Neutrophil (primary cell): Measurements from ENCODE around the gene APC2.
A peak's percentile ranks its signal among the peaks of the same experiment; 100 is the strongest.

Experiments used
- H3K27ac ChIP-seq: fragments of 200-600 bp; sonication (generic); 2 replicates; pipeline ENCODE4 v1.5.1; 2016; ENCODE audit warnings: mild to moderate bottlenecking, moderate library complexity
- H3K27me3 ChIP-seq: fragments of 200-600 bp; sonication (generic); 2 replicates; pipeline ENCODE4 v1.6.0; 2016; ENCODE audit warnings: mild to moderate bottlenecking
- H3K36me3 ChIP-seq: fragments of 200-600 bp; sonication (generic); 2 replicates; pipeline ENCODE4 v1.5.1; 2017
- H3K4me1 ChIP-seq, 2 experiments: fragments of 200-600 bp in 1 of 2; sonication (generic) in 1 of 2; 1 replicate in 1 of 2; 2 replicates in 1 of 2; pipeline versions ENCODE4 v1.5.1 to v1.6.1; 2013 to 2016; ENCODE audit warnings: low read depth in 1 of 2, low read length in 1 of 2, mild to moderate bottlenecking in 1 of 2, moderate library complexity in 1 of 2; ENCODE audit not compliant: control insufficient read depth in 1 of 2, insufficient read depth in 1 of 2
- H3K4me3 ChIP-seq, 2 experiments: fragments of 200-600 bp in 1 of 2; sonication (generic) in 1 of 2; 1 replicate in 1 of 2; 2 replicates in 1 of 2; pipeline ENCODE4 v1.5.1; 2013 to 2016; ENCODE audit warnings: low read depth in 1 of 2, low read length in 1 of 2, mild to moderate bottlenecking in 1 of 2, moderate library complexity in 1 of 2
- H3K9me3 ChIP-seq: fragments of 200-600 bp; sonication (generic); 2 replicates; pipeline ENCODE4 v1.5.1; 2016
- TF ChIP-seq, protein P1 (sequence below): fragments of 200-600 bp; sonication (generic); IDR thresholded peaks from 2 replicates; pipeline ENCODE4 v1.5.1; 2016; ENCODE audit warnings: antibody characterized with exemption

The APC2 gene

GRCh38 chr19:1440418-1440801 lies 9.5 kb upstream of the APC2 start:
- TF ChIP-seq, protein P1, sequence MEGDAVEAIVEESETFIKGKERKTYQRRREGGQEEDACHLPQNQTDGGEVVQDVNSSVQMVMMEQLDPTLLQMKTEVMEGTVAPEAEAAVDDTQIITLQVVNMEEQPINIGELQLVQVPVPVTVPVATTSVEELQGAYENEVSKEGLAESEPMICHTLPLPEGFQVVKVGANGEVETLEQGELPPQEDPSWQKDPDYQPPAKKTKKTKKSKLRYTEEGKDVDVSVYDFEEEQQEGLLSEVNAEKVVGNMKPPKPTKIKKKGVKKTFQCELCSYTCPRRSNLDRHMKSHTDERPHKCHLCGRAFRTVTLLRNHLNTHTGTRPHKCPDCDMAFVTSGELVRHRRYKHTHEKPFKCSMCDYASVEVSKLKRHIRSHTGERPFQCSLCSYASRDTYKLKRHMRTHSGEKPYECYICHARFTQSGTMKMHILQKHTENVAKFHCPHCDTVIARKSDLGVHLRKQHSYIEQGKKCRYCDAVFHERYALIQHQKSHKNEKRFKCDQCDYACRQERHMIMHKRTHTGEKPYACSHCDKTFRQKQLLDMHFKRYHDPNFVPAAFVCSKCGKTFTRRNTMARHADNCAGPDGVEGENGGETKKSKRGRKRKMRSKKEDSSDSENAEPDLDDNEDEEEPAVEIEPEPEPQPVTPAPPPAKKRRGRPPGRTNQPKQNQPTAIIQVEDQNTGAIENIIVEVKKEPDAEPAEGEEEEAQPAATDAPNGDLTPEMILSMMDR = no peak
- H3K9me3 ChIP-seq = no peaks in the 10 kb centered on the region
- no peak overlapping the region for H3K27ac ChIP-seq
- H3K4me3 ChIP-seq = no peak overlapping the region
- peaks cover 30% of the 10 kb centered on the region for H3K36me3 ChIP-seq
- peaks cover 19 to 30% of the 10 kb centered on the region in 2 experiments for H3K4me1 ChIP-seq
- peaks cover 17% of the 10 kb centered on the region for H3K27me3 ChIP-seq

DNA sequence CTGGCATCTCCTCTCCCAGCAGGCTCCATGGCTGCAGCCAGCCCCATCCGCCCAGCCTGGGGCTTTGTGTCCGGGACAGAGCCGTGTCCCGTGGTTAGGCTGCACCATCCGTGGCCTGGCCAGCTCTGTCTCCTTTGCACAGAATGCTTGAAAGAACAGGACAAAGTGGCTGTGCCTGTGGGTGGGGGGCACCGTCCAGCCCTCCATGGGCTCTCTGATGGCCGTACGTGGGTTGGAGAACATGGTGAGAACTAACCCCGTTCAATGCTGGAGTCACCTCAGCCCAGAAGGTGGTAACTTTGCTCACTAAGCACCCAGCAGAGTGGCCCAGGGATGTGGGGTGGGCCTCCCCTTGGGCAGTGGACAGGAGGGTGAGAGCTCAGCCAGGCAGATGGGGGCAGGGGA lies 8.9 kb upstream of the APC2 start:
- Histone ChIP-seq H3K9me3 (no peaks in the 10 kb centered on the region), H3K27me3 (peaks cover 23% of the 10 kb centered on the region), H3K27ac (no peak overlapping the region), H3K4me1 (peaks cover 22 to 37% of the 10 kb centered on the region in 2 experiments), H3K4me3 (no peak overlapping the region), H3K36me3 (peaks cover 29% of the 10 kb centered on the region)
- TF ChIP-seq, protein P1 = no peak

DNA sequence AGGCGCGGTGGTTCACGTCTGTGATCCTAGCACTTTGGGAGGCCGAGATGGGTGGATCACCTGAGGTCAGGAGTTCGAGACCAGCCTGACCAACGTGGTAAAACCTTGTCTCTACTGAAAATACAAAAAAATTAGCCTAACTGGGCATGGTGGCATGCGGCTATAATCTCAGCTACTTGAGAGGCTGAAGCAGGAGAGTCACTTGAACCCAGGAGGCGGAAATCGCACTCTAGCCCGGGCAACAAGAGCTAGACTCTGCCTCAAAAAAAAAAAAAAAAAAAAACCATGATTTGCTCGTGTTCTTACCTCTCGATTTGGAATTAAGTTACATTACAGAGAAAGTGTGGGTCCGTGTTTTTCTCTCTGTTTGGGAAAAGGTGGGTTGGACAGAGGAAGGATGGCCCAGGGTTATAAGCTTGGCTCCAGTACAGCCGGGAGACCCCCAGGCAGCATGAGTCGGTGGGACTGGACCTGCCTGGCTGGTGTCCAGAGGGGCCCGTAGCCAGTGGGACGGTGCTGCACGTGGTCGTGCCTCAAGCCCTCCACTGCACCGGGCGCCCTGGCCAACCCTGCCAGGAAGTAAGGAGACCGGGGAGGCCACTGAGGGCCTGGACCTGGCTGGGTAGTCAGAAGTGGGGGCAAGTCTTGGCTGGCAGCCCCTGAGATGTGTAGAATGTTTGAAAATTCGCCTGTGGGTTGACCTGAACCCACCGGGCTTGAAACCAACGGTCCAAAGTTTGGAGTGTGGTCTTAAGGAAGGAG lies 8.1 kb upstream of the APC2 start:
- Histone ChIP-seq H3K9me3 (no peaks in the 10 kb centered on the region), H3K27me3 (peaks cover 31% of the 10 kb centered on the region), H3K27ac (no peak overlapping the region), H3K4me1 (peaks cover 22 to 44% of the 10 kb centered on the region in 2 experiments), H3K36me3 (peaks cover 29% of the 10 kb centered on the region), H3K4me3 (no peak overlapping the region)
- TF ChIP-seq, protein P1 = no peak

DNA sequence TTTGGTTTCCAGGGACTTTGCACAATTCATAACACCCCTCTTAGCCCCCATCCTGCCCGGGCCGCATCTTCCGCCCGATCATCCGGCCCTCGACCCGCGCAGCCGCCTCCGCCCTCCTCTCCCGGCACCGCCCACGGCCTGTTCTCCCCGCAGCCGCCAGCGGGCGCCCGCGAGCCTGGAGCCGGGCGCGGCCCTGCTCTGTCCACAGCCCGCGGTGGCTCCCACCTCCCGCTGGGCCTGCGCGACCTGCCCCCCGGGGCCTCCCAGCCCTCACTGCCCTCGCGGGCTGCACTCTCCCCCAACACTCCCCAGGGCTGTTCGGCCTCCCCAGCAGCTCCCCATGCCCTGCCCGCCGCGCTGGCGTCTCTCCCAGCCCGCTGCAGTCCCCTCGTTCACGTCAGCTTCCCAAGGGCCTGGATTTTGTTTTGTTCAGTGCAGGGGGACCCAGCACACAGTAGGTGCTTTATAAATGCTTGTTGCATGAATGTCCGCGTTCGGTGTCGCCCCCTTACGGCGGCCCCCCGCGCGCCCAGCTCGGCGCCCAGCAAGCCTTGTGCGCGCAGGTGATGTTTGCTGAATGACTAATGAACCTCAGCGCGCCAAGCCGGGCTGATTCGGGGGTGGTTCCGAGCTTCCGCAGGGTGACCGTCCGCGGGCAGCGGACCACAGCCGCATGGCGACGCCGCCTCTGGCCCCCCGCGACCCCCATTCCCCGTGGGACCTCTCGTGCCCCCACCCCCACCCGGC lies 4.6 kb upstream of the APC2 start:
- Histone ChIP-seq H3K4me3 (peak overlapping the region; percentile 63 to 71), H3K9me3 (no peaks in the 10 kb centered on the region), H3K27me3 (peaks cover 66% of the 10 kb centered on the region), H3K27ac (peak overlapping the region; percentile 10), H3K4me1 (peaks cover 9 to 23% of the 10 kb centered on the region in 2 experiments), H3K36me3 (peaks cover 21% of the 10 kb centered on the region)
- TF ChIP-seq, protein P1 = peak; percentile 96

DNA sequence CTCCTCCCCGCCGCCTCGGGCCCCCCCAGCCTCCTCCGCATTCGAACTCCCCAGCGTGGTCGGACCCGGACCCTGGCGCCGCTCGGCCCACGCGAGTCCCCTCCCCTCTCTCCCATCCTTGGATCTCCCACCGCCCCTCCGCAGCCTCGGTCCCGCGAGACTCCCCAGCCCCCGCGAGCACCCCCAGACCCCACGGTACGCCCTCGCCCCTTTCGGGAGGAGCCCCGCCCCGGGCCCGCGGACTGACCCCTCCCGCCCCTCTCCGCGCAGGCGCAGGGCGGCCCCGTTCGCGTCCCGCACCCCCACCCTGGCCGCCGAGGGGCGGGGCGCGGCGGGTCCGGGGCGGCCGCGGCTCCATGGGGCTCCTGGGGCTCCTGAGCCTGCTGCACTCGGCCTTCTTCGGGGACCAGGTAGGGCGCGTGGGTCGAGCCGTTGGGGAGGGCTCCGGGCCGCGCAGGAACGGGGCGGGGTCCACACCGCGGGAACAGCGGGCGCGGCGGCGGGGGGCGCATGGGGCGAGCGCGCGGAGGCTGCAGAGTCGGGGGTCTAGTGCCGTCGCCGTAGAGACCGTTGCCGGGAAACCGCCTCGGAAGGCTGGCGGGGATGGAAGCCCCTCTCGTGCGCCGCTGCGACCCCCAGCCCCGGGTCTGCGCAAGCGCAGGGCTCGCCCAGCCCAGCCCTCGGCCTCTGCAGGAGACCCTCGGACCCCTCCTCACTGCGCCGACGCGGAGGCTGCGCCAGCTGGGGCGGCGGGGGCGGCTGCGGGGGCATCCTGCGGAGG lies 3.8 kb upstream of the APC2 start:
- no peak overlapping the region for H3K4me3 ChIP-seq

More for the DNA sequence above, 3.8 kb upstream of the APC2 start:
- H3K36me3 ChIP-seq = peaks cover 13% of the 10 kb centered on the region
- TF ChIP-seq, protein P1 = no peak
- H3K27me3 ChIP-seq = peaks cover 74% of the 10 kb centered on the region
- no peak overlapping the region for H3K27ac ChIP-seq
- no peaks in the 10 kb centered on the region for H3K9me3 ChIP-seq
- H3K4me1 ChIP-seq = peaks cover 9 to 23% of the 10 kb centered on the region in 2 experiments
